GM06990 (cell line): ENCODE data around the gene TMEM181.
"Not testable (repeated sequence)": the region's sequence is repeated elsewhere in the genome, so short reads cannot be mapped to it uniquely, and the experiment has no call there.

Experiments used
- DNase-seq: peaks from one replicate; pipeline ENCODE4 v3.0.0-alpha.2; 2011; ENCODE audit not compliant: insufficient read length; ENCODE audit errors: extremely low read depth
- H3K27me3 ChIP-seq: replicated peaks from 2 replicates; pipeline ENCODE4 v1.6.0; 2011; ENCODE audit warnings: low read length; ENCODE audit not compliant: control insufficient read depth, insufficient read depth
- H3K36me3 ChIP-seq: 2 replicates; pipeline ENCODE4 v1.5.1; 2011; ENCODE audit warnings: low read length; ENCODE audit not compliant: control insufficient read depth, insufficient read depth
- H3K4me3 ChIP-seq: replicated peaks from 2 replicates; pipeline ENCODE4 v1.5.1; 2011; ENCODE audit warnings: low read depth, mild to moderate bottlenecking, control low read depth, low read length
- CTCF ChIP-seq: IDR thresholded peaks from 2 replicates; pipeline ENCODE4 v1.5.1; 2011; ENCODE audit warnings: low read length, control low read depth, mild to moderate bottlenecking, inconsistent platforms; ENCODE audit not compliant: insufficient read depth, poor library complexity, severe bottlenecking

Gene TMEM181

GRCh38 chr6:158609455-158610155, 49.7 kb downstream of the TMEM181 start:
- Histone ChIP-seq H3K36me3 (peaks cover 20% of the 10 kb centered on the region), H3K27me3 (no peaks in the 10 kb centered on the region), H3K4me3 (no peak overlapping the region)
- no peak for DNase-seq
- no peak for TF ChIP-seq CTCF

GRCh38 chr6:158610319-158610968, 50.6 kb downstream of the TMEM181 start:
- no peak for DNase-seq
- Histone ChIP-seq H3K4me3 (no peak overlapping the region), H3K27me3 (no peaks in the 10 kb centered on the region), H3K36me3 (peaks cover 20% of the 10 kb centered on the region)
- TF ChIP-seq CTCF: no peak

GRCh38 chr6:158611039-158611438, 51.1 kb downstream of the TMEM181 start:
- DNase-seq: no peak
- TF ChIP-seq CTCF: no peak
- no peaks in the 10 kb centered on the region for H3K27me3 ChIP-seq
- H3K36me3 ChIP-seq: peaks cover 20% of the 10 kb centered on the region
- no peak overlapping the region for H3K4me3 ChIP-seq

- DNase-seq: no peak
- Histone ChIP-seq H3K4me3 (no peak overlapping the region), H3K27me3 (no peaks in the 10 kb centered on the region), H3K36me3 (peaks cover 15% of the 10 kb centered on the region)
- TF ChIP-seq CTCF: no peak
Measured at GRCh38 chr6:158611541-158612370, 51.9 kb downstream of the TMEM181 start.

GRCh38 chr6:158614606-158615005, 54.7 kb downstream of the TMEM181 start:
- not testable (repeated sequence) for H3K27me3 ChIP-seq, H3K4me3 ChIP-seq, H3K36me3 ChIP-seq, DNase-seq

GRCh38 chr6:158618289-158618688, 58.4 kb downstream of the TMEM181 start:
- H3K27me3 ChIP-seq, DNase-seq, H3K4me3 ChIP-seq: not testable (repeated sequence)
- H3K36me3 ChIP-seq: peaks cover 13% of the 10 kb centered on the region
